ENCODE measurements around the gene ELL3. TPM values are rescaled to one million over a fixed set of nuclear protein-coding genes. Genes with fewer than 3 reads are reported as not detected.

The ELL3 gene
- total RNA-seq, 1 donor = 1.7 TPM

Other genes starting within 250 kb of the ELL3 start
- 9.9 TPM for gene PPIP5K1, start 186.8 kb downstream of the ELL3 start, total RNA-seq
- gene CKMT1B, start 182.9 kb downstream of the ELL3 start, total RNA-seq = not detected
- gene STRC, start 158.2 kb downstream of the ELL3 start, total RNA-seq = 0.42 TPM
- 2.5 TPM for gene CATSPER2, start 128.1 kb downstream of the ELL3 start, total RNA-seq
- gene CKMT1A, start 83.1 kb downstream of the ELL3 start, total RNA-seq = not detected
- 119 TPM for gene PDIA3, start 30.5 kb downstream of the ELL3 start, total RNA-seq
- gene SERF2, start 15.4 kb upstream of the ELL3 start, total RNA-seq = 301 TPM
- not detected for gene SERINC4, start 23.3 kb upstream of the ELL3 start, total RNA-seq
- 6.5 TPM for gene HYPK, start 23.6 kb upstream of the ELL3 start, total RNA-seq
- 10.5 TPM for gene MFAP1, start 47.7 kb upstream of the ELL3 start, total RNA-seq
- gene WDR76, start 50.0 kb upstream of the ELL3 start, total RNA-seq = 6.7 TPM

All from mononuclear cell (primary cell).